ENCODE measurements around the gene MYO5C. TPM values are rescaled to one million over a fixed set of nuclear protein-coding genes. Genes with fewer than 3 reads are reported as not detected.

The MYO5C gene
- total and polyA plus RNA-seq, 3 donors from 2014 or later, result 9.3 to 47.6 (median 40.0) TPM

- no peak for TF ChIP-seq CTCF (IDR thresholded peaks at IDR 0.05)
- TF ChIP-seq POLR2A (IDR thresholded peaks at IDR 0.05), result no peak
- no peaks in the 10 kb centered on the region for H3K36me3 ChIP-seq (ENCODE audit: low read depth, missing control alignments)
- H3K27ac ChIP-seq, result no peak overlapping the region
- H3K4me3 ChIP-seq, result no peak overlapping the region
- intact Hi-C loops (cut with DNase I; ENCODE audit: low total_unique reads), result no loop called here
- WGBS, 2 donors, result 91 to 92% methylated on average over 1 of the region's 1 CpG
- no peaks in the 10 kb centered on the region for H3K9me3 ChIP-seq
- DNase-seq, result no peak
- no peaks in the 10 kb centered on the region for H3K27me3 ChIP-seq
- H3K4me1 ChIP-seq, result no peaks in the 10 kb centered on the region
Observed at GRCh38 chr15:52338891-52339290, 43.3 kb upstream of the MYO5C start.

- H3K9me3 ChIP-seq, result no peaks in the 10 kb centered on the region
- H3K27ac ChIP-seq, result no peak overlapping the region
- intact Hi-C loops (cut with DNase I; ENCODE audit: low total_unique reads), result no loop called here
- H3K4me1 ChIP-seq, result no peaks in the 10 kb centered on the region
- H3K4me3 ChIP-seq, result no peak overlapping the region
- 83 to 94% methylated on average over 3 of the region's 3 CpGs for WGBS, 2 donors
- DNase-seq, result no peak
- H3K27me3 ChIP-seq, result no peaks in the 10 kb centered on the region
- no peaks in the 10 kb centered on the region for H3K36me3 ChIP-seq (ENCODE audit: low read depth, missing control alignments)
- TF ChIP-seq CTCF (IDR thresholded peaks at IDR 0.05) (no peak), POLR2A (IDR thresholded peaks at IDR 0.05) (no peak)
Observed at GRCh38 chr15:52338058-52338457, 42.5 kb upstream of the MYO5C start.

- no peaks in the 10 kb centered on the region for H3K27me3 ChIP-seq
- no peak overlapping the region for H3K27ac ChIP-seq
- no peaks in the 10 kb centered on the region for H3K4me1 ChIP-seq
- intact Hi-C loops (cut with DNase I; ENCODE audit: low total_unique reads), result no loop called here
- no peak for DNase-seq
- no peaks in the 10 kb centered on the region for H3K9me3 ChIP-seq
- no peaks in the 10 kb centered on the region for H3K36me3 ChIP-seq (ENCODE audit: low read depth, missing control alignments)
- no peak overlapping the region for H3K4me3 ChIP-seq
- 75 to 79% methylated on average over 5 of the region's 5 CpGs for WGBS, 2 donors
- TF ChIP-seq CTCF (IDR thresholded peaks at IDR 0.05) (no peak), POLR2A (IDR thresholded peaks at IDR 0.05) (no peak)
Observed at GRCh38 chr15:52337198-52337853, 41.7 kb upstream of the MYO5C start.

- WGBS, 2 donors, result 84% methylated on average over 4 of the region's 4 CpGs
Observed at GRCh38 chr15:52336529-52336928, 40.9 kb upstream of the MYO5C start.

More at GRCh38 chr15:52336529-52336928, 40.9 kb upstream of the MYO5C start:
- no peaks in the 10 kb centered on the region for H3K9me3 ChIP-seq
- intact Hi-C loops (cut with DNase I; ENCODE audit: low total_unique reads), result no loop called here
- no peaks in the 10 kb centered on the region for H3K36me3 ChIP-seq (ENCODE audit: low read depth, missing control alignments)
- no peak overlapping the region for H3K27ac ChIP-seq
- TF ChIP-seq CTCF (IDR thresholded peaks at IDR 0.05) (no peak), POLR2A (IDR thresholded peaks at IDR 0.05) (no peak)
- no peaks in the 10 kb centered on the region for H3K4me1 ChIP-seq
- no peaks in the 10 kb centered on the region for H3K27me3 ChIP-seq
- no peak for DNase-seq
- no peak overlapping the region for H3K4me3 ChIP-seq

All from testis (tissue), 3 donors.